Measurements from ENCODE around the gene FNDC3B.

- TF ChIP-seq CTCF (IDR thresholded peaks at IDR 0.05), result no peak
- TF ChIP-seq POLR2AphosphoS5 (IDR thresholded peaks at IDR 0.05), result no peak
Measured at GRCh38 chr3:172287937-172288477, 248.6 kb downstream of the FNDC3B start.

All from suprapubic skin (tissue), 3 donors.